ENCODE measurements around the gene PAQR8.

DNA sequence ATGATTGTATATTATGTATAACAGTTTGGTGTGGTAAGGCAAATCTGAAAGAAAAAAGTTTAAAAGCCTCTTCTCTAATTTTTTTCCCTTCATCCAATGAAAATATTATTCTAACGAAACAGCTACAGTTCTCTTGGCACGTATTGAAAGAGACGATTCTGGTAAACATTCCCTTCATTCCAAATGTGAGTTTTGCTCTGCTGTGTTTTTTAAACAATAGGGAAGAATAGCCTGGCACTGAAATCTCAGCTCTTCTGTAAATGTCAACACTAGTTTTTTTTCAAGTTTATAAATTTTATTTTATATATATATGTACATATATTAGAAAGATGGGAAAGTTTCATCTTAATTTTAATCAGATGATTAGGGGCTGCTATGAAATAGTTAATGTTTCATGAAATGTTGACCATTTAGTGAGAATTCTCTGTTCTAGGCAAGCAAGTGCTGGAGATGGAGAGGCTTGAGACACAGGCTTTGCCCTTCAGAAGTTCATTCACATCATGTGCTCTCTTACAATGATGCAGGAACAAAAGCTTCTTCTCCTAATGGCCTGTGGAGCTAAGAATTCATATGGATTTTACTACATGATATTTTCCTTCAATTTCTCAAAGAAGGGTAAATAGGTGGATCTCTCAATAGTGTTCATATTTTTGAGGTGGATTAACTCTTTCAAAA, 4.1 kb downstream of the PAQR8 start:
- TF ChIP-seq, protein P1, sequence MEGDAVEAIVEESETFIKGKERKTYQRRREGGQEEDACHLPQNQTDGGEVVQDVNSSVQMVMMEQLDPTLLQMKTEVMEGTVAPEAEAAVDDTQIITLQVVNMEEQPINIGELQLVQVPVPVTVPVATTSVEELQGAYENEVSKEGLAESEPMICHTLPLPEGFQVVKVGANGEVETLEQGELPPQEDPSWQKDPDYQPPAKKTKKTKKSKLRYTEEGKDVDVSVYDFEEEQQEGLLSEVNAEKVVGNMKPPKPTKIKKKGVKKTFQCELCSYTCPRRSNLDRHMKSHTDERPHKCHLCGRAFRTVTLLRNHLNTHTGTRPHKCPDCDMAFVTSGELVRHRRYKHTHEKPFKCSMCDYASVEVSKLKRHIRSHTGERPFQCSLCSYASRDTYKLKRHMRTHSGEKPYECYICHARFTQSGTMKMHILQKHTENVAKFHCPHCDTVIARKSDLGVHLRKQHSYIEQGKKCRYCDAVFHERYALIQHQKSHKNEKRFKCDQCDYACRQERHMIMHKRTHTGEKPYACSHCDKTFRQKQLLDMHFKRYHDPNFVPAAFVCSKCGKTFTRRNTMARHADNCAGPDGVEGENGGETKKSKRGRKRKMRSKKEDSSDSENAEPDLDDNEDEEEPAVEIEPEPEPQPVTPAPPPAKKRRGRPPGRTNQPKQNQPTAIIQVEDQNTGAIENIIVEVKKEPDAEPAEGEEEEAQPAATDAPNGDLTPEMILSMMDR (IDR thresholded peaks at IDR 0.05) = no peak
- TF ChIP-seq EZH2 (IDR thresholded peaks at IDR 0.05; ENCODE audit: borderline replicate concordance, insufficient read depth, low read depth, low read length, poor library complexity, severe bottlenecking) = no peak
